MM.1S (cell line): Measurements from ENCODE around the gene HDAC9.

Experiments used
- DNase-seq: peaks from one replicate; pipeline ENCODE4 v3.0.0-alpha.2; 2015
- H2AFZ ChIP-seq: fragments of 300-600 bp; sonication (generic); 2 replicates; pipeline ENCODE4 v1.6.0; 2016; ENCODE audit warnings: antibody characterized with exemption, low read length
- H3F3A ChIP-seq: fragments of 300-600 bp; sonication (generic); 2 replicates; pipeline ENCODE4 v1.6.1; 2016; ENCODE audit warnings: mild to moderate bottlenecking, antibody characterized with exemption, low read length, moderate library complexity, mixed read lengths; ENCODE audit not compliant: insufficient read depth
- H3K27ac ChIP-seq: fragments of 300-600 bp; sonication (generic); 2 replicates; pipeline ENCODE4 v1.5.1; 2016; ENCODE audit warnings: mild to moderate bottlenecking, low read length
- H3K27me3 ChIP-seq: fragments of 300-600 bp; sonication (generic); replicated peaks from 2 replicates; pipeline ENCODE4 v1.6.0; 2016; ENCODE audit warnings: low read length; ENCODE audit not compliant: insufficient read depth
- H3K36me3 ChIP-seq: fragments of 300-600 bp; sonication (generic); replicated peaks from 2 replicates; pipeline ENCODE4 v1.6.1; 2016; ENCODE audit warnings: mild to moderate bottlenecking, low read length, mixed read lengths; ENCODE audit not compliant: insufficient read depth
- H3K4me1 ChIP-seq: fragments of 300-600 bp; sonication (generic); 2 replicates; pipeline ENCODE4 v1.6.1; 2016; ENCODE audit warnings: low read length, mixed read lengths
- H3K4me2 ChIP-seq: fragments of 300-600 bp; sonication (generic); 2 replicates; pipeline ENCODE4 v1.6.0; 2016; ENCODE audit warnings: low read depth, low read length
- H3K4me3 ChIP-seq: fragments of 300-600 bp; sonication (generic); 2 replicates; pipeline ENCODE4 v1.5.1; 2016; ENCODE audit warnings: low read length, mixed read lengths
- H3K79me2 ChIP-seq: fragments of 300-600 bp; sonication (generic); 2 replicates; pipeline ENCODE4 v1.6.1; 2016; ENCODE audit warnings: mixed run types, low read length, mixed read lengths
- H3K9ac ChIP-seq: fragments of 300-600 bp; sonication (generic); 2 replicates; pipeline ENCODE4 v1.6.1; 2016; ENCODE audit warnings: low read length, mixed read lengths
- H3K9me2 ChIP-seq: fragments of 300-600 bp; sonication (generic); replicated peaks from 2 replicates; pipeline ENCODE4 v1.6.1; 2016; ENCODE audit warnings: mild to moderate bottlenecking, low read length, mixed read lengths; ENCODE audit not compliant: insufficient read depth
- H3K9me3 ChIP-seq: fragments of 300-600 bp; sonication (generic); replicated peaks from 2 replicates; pipeline ENCODE4 v1.6.1; 2016; ENCODE audit warnings: mild to moderate bottlenecking, low read length, mixed read lengths; ENCODE audit not compliant: insufficient read depth
- H4K20me1 ChIP-seq: fragments of 300-600 bp; sonication (generic); 2 replicates; pipeline ENCODE4 v1.6.1; 2016; ENCODE audit warnings: mild to moderate bottlenecking, low read length, moderate library complexity, mixed read lengths; ENCODE audit not compliant: insufficient read depth
- CTCF ChIP-seq: fragments of 300-600 bp; sonication (generic); IDR thresholded peaks from 2 replicates; pipeline ENCODE4 v1.5.1; 2016; ENCODE audit warnings: antibody characterized with exemption, low read length, mixed read lengths
- EZH2 ChIP-seq: fragments of 300-600 bp; sonication (generic); optimal IDR thresholded peaks from 2 replicates; pipeline ENCODE3; 2017; ENCODE audit warnings: low read depth, mild to moderate bottlenecking, antibody characterized with exemption, low read length, mixed read lengths
- EZH2phosphoT487 ChIP-seq: fragments of 300-600 bp; sonication (generic); IDR thresholded peaks from 2 replicates; pipeline ENCODE4 v1.6.1; 2018; ENCODE audit warnings: antibody characterized with exemption, low read length

The HDAC9 gene

GRCh38 chr7:18663321-18663720 is 167.8 kb downstream of the HDAC9 start:
- no peaks in the 10 kb centered on the region for H3K9me3 ChIP-seq
- H3K79me2 ChIP-seq, result no peaks in the 10 kb centered on the region

GRCh38 chr7:18666107-18666728 is 170.7 kb downstream of the HDAC9 start:
- Histone ChIP-seq H2AFZ (no peak overlapping the region), H3K9me3 (no peaks in the 10 kb centered on the region), H3K27ac (no peak overlapping the region), H4K20me1 (no peaks in the 10 kb centered on the region), H3K9ac (no peak overlapping the region), H3K4me3 (no peak overlapping the region), H3F3A (no peaks in the 10 kb centered on the region), H3K36me3 (no peaks in the 10 kb centered on the region; the same call in 1 of the 2 replicates), H3K27me3 (no peaks in the 10 kb centered on the region), H3K79me2 (no peaks in the 10 kb centered on the region), H3K4me2 (no peak overlapping the region), H3K4me1 (no peaks in the 10 kb centered on the region), H3K9me2 (no peaks in the 10 kb centered on the region)
- DNase-seq, result peak; percentile 79
- peak; percentile 99 for TF ChIP-seq CTCF
- no peak for TF ChIP-seq EZH2

More at GRCh38 chr7:18663321-18663720, 167.8 kb downstream of the HDAC9 start:
- no peaks in the 10 kb centered on the region for H4K20me1 ChIP-seq
- H3F3A ChIP-seq, result no peaks in the 10 kb centered on the region
- H3K4me2 ChIP-seq, result no peak overlapping the region
- no peak overlapping the region for H3K27ac ChIP-seq
- H3K27me3 ChIP-seq, result no peaks in the 10 kb centered on the region
- DNase-seq, result no peak
- no peak overlapping the region for H3K4me3 ChIP-seq
- no peak for TF ChIP-seq EZH2
- TF ChIP-seq CTCF, result no peak
- no peak for TF ChIP-seq EZH2phosphoT487
- H2AFZ ChIP-seq, result no peak overlapping the region
- H3K9ac ChIP-seq, result no peak overlapping the region
- H3K4me1 ChIP-seq, result no peaks in the 10 kb centered on the region
- no peaks in the 10 kb centered on the region for H3K9me2 ChIP-seq
- no peaks in the 10 kb centered on the region; the same call in 1 of the 2 replicates for H3K36me3 ChIP-seq

- no peaks in the 10 kb centered on the region; the same call in 1 of the 2 replicates for H3K36me3 ChIP-seq
- H2AFZ ChIP-seq, result no peak overlapping the region
- H3K9me3 ChIP-seq, result no peaks in the 10 kb centered on the region
- no peak overlapping the region for H3K27ac ChIP-seq
- H3K9me2 ChIP-seq, result no peaks in the 10 kb centered on the region
- H3K79me2 ChIP-seq, result no peaks in the 10 kb centered on the region
- no peaks in the 10 kb centered on the region for H3K4me1 ChIP-seq
- H3K4me3 ChIP-seq, result no peak overlapping the region
- no peaks in the 10 kb centered on the region for H4K20me1 ChIP-seq
- H3F3A ChIP-seq, result no peaks in the 10 kb centered on the region
- H3K9ac ChIP-seq, result no peak overlapping the region
- H3K27me3 ChIP-seq, result no peaks in the 10 kb centered on the region
- TF ChIP-seq CTCF, result no peak
- TF ChIP-seq EZH2, result no peak
- TF ChIP-seq EZH2phosphoT487, result no peak
- no peak for DNase-seq
- no peak overlapping the region for H3K4me2 ChIP-seq
Observed at GRCh38 chr7:18667466-18667865, 171.9 kb downstream of the HDAC9 start.
